Mesothelial cell of epicardium (in vitro differentiated cells): ENCODE measurements around the gene ANXA8. TPM values are rescaled to one million over a fixed set of nuclear protein-coding genes. Genes with fewer than 3 reads are reported as not detected.

Experiments
- DNase-seq, 2 experiments: peaks; one replicate each; pipeline ENCODE4 v3.0.0; 2021; ENCODE audit warnings: low spot score in 2 of 2; ENCODE audit not compliant: unreplicated experiment in 2 of 2
- H3K27ac Mint-ChIP-seq: 2 replicates; pipeline ENCODE4 v1.8.0; 2021; ENCODE audit warnings: mixed read lengths
- H3K27me3 Mint-ChIP-seq: 2 replicates; pipeline ENCODE4 v1.8.0; 2021; ENCODE audit warnings: low read depth, mixed read lengths
- H3K36me3 Mint-ChIP-seq: 2 replicates; pipeline ENCODE4 v1.8.0; 2021; ENCODE audit warnings: mixed read lengths
- H3K4me1 Mint-ChIP-seq: 2 replicates; pipeline ENCODE4 v1.8.0; 2021; ENCODE audit warnings: mixed read lengths
- H3K4me3 Mint-ChIP-seq: 2 replicates; pipeline ENCODE4 v1.8.0; 2021; ENCODE audit warnings: mild to moderate bottlenecking, moderate library complexity, mixed read lengths
- H3K9me3 Mint-ChIP-seq: 2 replicates; pipeline ENCODE4 v1.8.0; 2021; ENCODE audit warnings: mixed read lengths
- CTCF ChIP-seq: fragments of 200-600 bp; sonication (generic); IDR thresholded peaks from one replicate; pipeline ENCODE4 v1.5.0; 2021; ENCODE audit warnings: antibody characterized with exemption; ENCODE audit not compliant: unreplicated experiment
- total RNA-seq: library from RNA; stranded (reverse); gene quantifications from 3 replicates; pipeline ENCODE4 v1.2.1, GENCODE V29; 2021

Gene ANXA8
- total RNA-seq, 1 donor from 2014 or later = 2.8 TPM

GRCh38 chr10:47423476-47423875, 60.4 kb downstream of the ANXA8 start:
- peaks cover 11% of the 10 kb centered on the region for H3K9me3 Mint-ChIP-seq
- no peak overlapping the region for H3K4me3 Mint-ChIP-seq
- H3K36me3 Mint-ChIP-seq = no peaks in the 10 kb centered on the region
- no peaks in the 10 kb centered on the region for H3K4me1 Mint-ChIP-seq
- no peak for DNase-seq
- TF ChIP-seq CTCF = no peak
- no peaks in the 10 kb centered on the region for H3K27me3 Mint-ChIP-seq
- H3K27ac Mint-ChIP-seq = no peak overlapping the region

GRCh38 chr10:47421057-47421952, 62.6 kb downstream of the ANXA8 start:
- Mint-ChIP-seq H3K27me3 (no peaks in the 10 kb centered on the region), H3K36me3 (no peaks in the 10 kb centered on the region), H3K9me3 (peaks cover 4% of the 10 kb centered on the region), H3K27ac (no peak overlapping the region), H3K4me1 (no peaks in the 10 kb centered on the region), H3K4me3 (no peak overlapping the region)
- TF ChIP-seq CTCF = no peak
- no peak for DNase-seq

- no peak overlapping the region for H3K27ac Mint-ChIP-seq
- no peak for DNase-seq
These were observed 63.4 kb downstream of the ANXA8 start for GRCh38 chr10:47420305-47421056.

DNA sequence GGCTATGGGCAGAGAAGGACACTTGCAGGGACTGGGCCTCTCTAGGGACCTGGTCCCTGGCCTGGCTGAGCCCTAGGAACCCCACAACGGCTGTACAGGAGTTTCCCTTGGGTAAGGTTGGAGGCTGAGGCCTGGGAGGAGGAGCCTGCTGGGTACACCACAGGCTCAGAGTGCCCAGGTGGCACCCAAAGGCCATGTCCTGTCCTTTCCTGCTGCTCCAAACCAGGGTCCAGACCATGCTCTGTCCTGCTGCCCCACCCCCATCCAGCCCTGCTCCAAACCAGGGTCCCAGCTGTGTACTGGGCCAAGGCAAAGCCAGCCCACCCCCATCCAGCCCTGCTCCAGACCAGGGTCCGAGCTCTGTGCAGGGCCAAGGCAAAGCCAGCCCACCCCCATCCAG, 64.5 kb downstream of the ANXA8 start:
- Mint-ChIP-seq H3K36me3 (no peaks in the 10 kb centered on the region), H3K4me1 (no peaks in the 10 kb centered on the region), H3K4me3 (no peak overlapping the region), H3K27ac (no peak overlapping the region), H3K27me3 (no peaks in the 10 kb centered on the region), H3K9me3 (no peaks in the 10 kb centered on the region)
- DNase-seq = no peak
- no peak for TF ChIP-seq CTCF

More at GRCh38 chr10:47420305-47421056, 63.4 kb downstream of the ANXA8 start:
- Mint-ChIP-seq H3K27me3 (no peaks in the 10 kb centered on the region), H3K4me1 (no peaks in the 10 kb centered on the region), H3K4me3 (no peak overlapping the region), H3K36me3 (no peaks in the 10 kb centered on the region), H3K9me3 (peaks cover 4% of the 10 kb centered on the region)
- TF ChIP-seq CTCF = no peak

DNA sequence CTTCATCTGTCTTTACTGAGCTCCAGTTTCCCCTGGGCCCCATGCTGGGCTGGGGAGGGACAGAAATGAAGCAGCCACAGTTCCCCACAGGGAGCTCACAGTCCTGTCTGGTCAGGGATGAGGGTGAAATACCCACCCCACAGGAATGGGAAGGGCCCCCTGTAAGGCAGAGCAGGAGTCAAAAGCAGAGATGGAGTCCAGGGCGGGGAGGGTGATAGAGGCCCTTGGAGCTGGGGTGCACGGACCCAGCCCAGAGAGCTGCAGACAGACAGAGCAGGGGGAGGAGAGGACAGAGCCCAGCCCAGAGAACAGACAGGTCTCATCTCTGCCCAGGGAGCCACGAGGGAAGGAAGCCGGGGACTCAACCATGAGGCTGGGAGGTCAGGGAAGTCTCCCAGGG, 64.9 kb downstream of the ANXA8 start:
- no peak overlapping the region for H3K27ac Mint-ChIP-seq
- H3K36me3 Mint-ChIP-seq = no peaks in the 10 kb centered on the region
- no peak for DNase-seq
- no peaks in the 10 kb centered on the region for H3K9me3 Mint-ChIP-seq
- no peak for TF ChIP-seq CTCF
- H3K4me1 Mint-ChIP-seq = no peaks in the 10 kb centered on the region
- H3K4me3 Mint-ChIP-seq = no peak overlapping the region
- H3K27me3 Mint-ChIP-seq = no peaks in the 10 kb centered on the region
